SKM-1 treated with dmso at 0.1 percent for 144 hours (cell line): ENCODE measurements around the gene NR2F1.
"Not testable (repeated sequence)": the region's sequence is repeated elsewhere in the genome, so short reads cannot be mapped to it uniquely, and the experiment has no call there.

Experiments used
- DNase-seq: peaks from one replicate; lab custom pipeline; 2025; ENCODE audit not compliant: unreplicated experiment; lab: John Stamatoyannopoulos, UW

NR2F1 gene

GRCh38 chr5:93582677-93583438 lies at the start of gene NR2F1:
Gene NR2F1 (plus strand): TSS chr5:93583222. CDS start chr5:93585024, 1,802 bp downstream.
- no peak for DNase-seq

- DNase-seq = no peak
Observed at GRCh38 chr5:93545872-93546271, 37.1 kb upstream of the NR2F1 start.

GRCh38 chr5:93549594-93549993 lies 33.4 kb upstream of the NR2F1 start:
- not testable (repeated sequence) for DNase-seq

- no peak for DNase-seq
Observed at GRCh38 chr5:93557021-93557604, 25.9 kb upstream of the NR2F1 start.

GRCh38 chr5:93566091-93566490 lies 16.9 kb upstream of the NR2F1 start:
- DNase-seq = no peak

GRCh38 chr5:93567424-93567823 lies 15.6 kb upstream of the NR2F1 start:
- DNase-seq = no peak

GRCh38 chr5:93569300-93570160 lies 13.5 kb upstream of the NR2F1 start:
- no peak for DNase-seq

- no peak for DNase-seq
Observed at GRCh38 chr5:93570294-93571113, 12.5 kb upstream of the NR2F1 start.

- DNase-seq = no peak
Observed at GRCh38 chr5:93571114-93571949, 11.7 kb upstream of the NR2F1 start.

- DNase-seq = no peak
Observed at GRCh38 chr5:93572101-93572607, 10.9 kb upstream of the NR2F1 start.

- DNase-seq = no peak
Observed at GRCh38 chr5:93572608-93573353, 10.2 kb upstream of the NR2F1 start.

GRCh38 chr5:93573354-93574351 lies 9.4 kb upstream of the NR2F1 start:
- DNase-seq = no peak

GRCh38 chr5:93574491-93575305 lies 8.3 kb upstream of the NR2F1 start:
- no peak for DNase-seq

- no peak for DNase-seq
Observed at GRCh38 chr5:93575461-93576414, 7.3 kb upstream of the NR2F1 start.

GRCh38 chr5:93576994-93577853 lies 5.8 kb upstream of the NR2F1 start:
- no peak for DNase-seq
